ENCODE data around the gene WHRN.

Gene WHRN

DNA sequence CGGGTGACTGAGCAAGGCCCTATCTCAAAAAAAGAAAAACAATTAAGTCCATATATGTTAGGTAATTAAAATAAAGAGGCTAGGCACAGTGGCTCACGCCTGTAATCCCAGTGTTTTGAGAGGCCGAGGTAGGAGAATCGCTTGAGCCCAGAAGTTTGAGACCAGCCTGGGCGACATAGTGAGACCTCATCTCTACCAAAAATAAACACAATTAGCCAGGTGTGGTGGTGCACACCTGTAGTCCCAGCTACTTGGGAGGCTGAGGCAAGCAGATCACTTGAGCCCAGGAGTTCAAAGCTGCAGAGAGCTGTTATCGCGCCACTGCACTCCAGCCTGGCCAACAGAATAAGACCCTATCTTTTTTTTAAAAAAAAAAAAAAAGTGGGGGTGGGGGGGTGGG is 12.3 kb downstream of the WHRN start:
- no peak for DNase-seq (ENCODE audit: low spot score)

- no peak for DNase-seq (ENCODE audit: low spot score)
These were observed 13.8 kb downstream of the WHRN start for GRCh38 chr9:114491430-114492003.

DNA sequence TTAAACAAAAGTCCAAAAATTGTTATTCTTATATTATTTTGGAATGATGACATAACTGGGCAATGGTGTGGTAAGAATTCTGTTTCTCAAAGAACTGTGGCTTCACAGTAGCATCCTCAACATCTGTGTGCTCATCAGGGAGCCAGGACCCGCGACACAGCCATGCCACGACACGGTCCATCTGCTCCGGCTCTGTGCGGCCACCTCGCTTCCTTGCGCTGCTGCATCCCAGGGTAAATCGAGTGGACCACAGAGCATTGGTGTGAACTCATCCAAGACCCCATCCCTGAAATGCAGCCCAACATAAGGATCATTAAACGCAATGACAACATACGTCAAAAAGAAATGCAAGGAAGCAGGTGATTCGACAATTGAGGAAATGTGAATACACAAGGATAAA is 15.3 kb downstream of the WHRN start:
- no peak for DNase-seq (ENCODE audit: low spot score)

- no peak for DNase-seq (ENCODE audit: low spot score)
These were observed 16.7 kb downstream of the WHRN start for GRCh38 chr9:114488398-114489129.

- DNase-seq (ENCODE audit: low spot score) = peak; percentile 87
These were observed 17.5 kb downstream of the WHRN start for GRCh38 chr9:114487607-114488300.

DNA sequence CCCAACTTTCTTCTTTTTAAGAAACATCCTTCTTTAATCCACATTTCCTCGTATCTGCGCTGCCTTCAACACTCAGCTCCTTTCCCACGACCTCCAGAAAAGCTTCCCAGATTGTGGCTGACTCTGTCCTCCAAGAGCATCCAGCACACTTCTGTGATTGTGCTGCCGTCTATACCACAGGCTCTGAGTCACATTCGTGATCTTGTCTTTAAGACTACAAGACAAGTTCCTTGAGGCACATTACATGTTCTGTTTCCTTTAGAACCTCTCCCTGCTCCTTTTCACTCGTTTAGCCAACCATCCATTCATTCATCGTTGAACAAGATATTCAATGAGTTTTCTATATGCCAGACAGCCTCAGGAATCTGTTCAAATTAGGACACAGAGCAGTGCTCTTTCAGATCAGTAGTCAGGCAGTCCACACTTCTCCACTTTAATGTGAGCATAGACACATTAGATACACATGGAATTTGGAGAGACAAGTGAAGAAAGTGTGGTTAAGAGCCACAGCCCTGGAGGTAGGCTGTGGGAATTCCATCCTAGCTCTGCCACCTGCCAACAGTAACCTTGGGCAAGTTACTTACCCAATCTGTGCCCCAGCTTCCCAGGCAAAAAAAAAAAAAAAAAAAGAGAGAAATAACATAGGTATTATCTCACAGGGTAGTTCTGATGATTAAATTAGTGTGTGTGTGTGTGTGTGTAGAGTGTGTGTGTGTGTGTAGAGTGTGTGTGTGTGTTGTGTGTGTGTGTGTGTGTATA is 18.9 kb downstream of the WHRN start:
- no peak for DNase-seq (ENCODE audit: low spot score)

DNA sequence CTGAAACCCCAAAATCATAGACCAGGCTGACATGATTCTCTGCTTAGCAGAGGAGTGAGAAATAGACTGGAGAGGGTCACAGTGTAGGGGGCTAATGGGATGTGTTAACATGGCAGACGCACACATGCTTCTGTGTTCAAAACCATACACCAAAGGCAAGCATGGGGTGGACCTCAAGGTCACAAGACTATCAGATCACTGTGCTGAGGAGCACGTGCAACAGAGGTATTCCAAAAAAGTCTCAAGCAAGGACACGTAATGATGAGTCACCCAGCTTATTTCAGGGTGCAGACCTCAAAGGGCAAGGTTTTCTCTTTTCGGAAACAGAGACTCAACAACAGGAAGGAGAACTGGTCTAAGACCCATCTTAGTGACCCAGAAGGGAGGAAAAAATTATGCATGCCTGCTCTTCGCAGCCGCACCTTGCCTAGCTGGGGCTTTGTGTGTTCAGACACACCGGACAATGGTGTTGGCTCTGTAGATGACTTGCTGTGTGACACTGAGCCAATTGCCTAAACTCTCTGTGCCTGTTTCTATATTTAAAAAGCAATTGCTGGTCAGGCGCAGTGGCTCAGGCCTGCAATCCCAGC is 20.3 kb downstream of the WHRN start:
- DNase-seq (ENCODE audit: low spot score) = peak; percentile 60

DNA sequence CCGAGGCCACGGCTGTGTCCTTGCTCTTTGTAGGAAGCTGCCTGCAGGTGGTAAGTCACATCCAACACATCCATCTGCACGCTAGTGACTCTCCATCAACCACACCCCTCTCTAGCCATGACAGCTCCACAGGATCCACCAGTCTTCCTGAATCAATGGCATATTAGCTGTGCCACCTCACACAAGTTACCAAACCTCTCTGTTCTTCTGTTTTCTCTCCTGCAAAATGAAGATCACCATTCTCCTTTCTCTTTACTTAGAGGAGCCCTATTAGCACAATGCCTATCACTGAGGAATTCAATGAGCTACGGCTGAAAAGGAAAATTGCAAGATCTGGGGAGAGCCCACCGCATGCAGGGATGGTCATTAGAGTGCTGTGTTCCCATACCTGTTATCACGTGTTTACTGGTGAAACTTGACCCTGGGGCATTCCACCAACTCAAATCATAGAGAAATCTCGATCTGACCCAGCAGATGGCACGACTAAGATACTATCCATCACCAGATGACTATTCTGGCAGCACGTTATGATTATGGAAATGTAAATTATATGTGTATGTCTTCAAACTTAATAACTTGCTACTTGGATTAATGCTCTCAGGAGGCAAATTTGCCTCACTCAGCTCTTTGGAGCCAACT is 20.9 kb downstream of the WHRN start:
- DNase-seq (ENCODE audit: low spot score) = no peak

GRCh38 chr9:114483499-114483898 is 21.8 kb downstream of the WHRN start:
- no peak for DNase-seq (ENCODE audit: low spot score)

- no peak for DNase-seq (ENCODE audit: low spot score)
These were observed 22.7 kb downstream of the WHRN start for GRCh38 chr9:114482593-114482992.

- no peak for DNase-seq (ENCODE audit: low spot score)
These were observed 23.5 kb downstream of the WHRN start for GRCh38 chr9:114481789-114482188.

- DNase-seq (ENCODE audit: low spot score) = no peak
These were observed 24.4 kb downstream of the WHRN start for GRCh38 chr9:114480746-114481435.

DNA sequence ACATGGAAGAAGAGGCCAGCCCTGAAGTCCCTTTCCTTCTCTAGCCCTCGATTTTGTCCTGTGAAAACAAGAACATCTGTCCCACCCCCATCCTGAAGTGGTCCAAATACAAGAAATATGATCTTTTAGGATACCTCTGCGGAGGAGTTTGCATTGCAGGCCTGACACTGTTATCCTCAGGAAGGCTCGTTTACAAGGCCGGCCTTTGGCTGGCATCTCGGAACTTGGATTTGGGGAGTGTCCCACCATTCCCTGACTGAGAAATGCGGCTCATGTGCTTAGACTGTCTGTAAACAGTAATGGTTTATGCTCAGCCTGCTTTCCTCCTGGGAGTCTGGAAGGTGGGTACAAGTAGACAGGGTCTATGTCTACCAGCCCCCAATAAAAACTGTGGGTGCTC is 26.4 kb downstream of the WHRN start:
- DNase-seq (ENCODE audit: low spot score) = no peak

DNA sequence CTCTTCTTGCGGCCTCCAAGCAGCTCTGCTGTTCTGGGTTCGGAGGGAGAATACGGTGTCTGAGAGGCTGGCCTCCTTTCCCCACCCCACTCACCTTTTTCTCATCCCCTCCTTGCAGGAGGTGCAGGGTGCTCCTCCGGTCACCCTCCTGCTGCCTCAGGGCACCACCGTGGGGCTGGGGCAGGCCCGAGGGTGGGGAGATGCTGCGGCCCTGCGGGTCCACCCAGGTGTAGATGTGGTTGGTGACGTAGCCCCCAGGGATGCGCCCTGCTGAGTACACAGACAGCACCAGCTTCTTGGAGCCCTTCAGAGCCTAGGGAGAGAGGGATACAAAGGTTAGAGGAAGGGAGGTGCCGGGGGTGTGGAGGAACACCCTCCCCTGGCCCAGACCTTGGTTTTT is 26.8 kb downstream of the WHRN start:
- no peak for DNase-seq (ENCODE audit: low spot score)

GRCh38 chr9:114477642-114478041 is 27.6 kb downstream of the WHRN start:
- DNase-seq (ENCODE audit: low spot score) = no peak

GRCh38 chr9:114476891-114477469 is 28.3 kb downstream of the WHRN start:
- no peak for DNase-seq (ENCODE audit: low spot score)

- no peak for DNase-seq (ENCODE audit: low spot score)
These were observed 29.7 kb downstream of the WHRN start for GRCh38 chr9:114475412-114476135.

GRCh38 chr9:114474425-114474824 is 30.8 kb downstream of the WHRN start:
- DNase-seq (ENCODE audit: low spot score) = no peak

DNA sequence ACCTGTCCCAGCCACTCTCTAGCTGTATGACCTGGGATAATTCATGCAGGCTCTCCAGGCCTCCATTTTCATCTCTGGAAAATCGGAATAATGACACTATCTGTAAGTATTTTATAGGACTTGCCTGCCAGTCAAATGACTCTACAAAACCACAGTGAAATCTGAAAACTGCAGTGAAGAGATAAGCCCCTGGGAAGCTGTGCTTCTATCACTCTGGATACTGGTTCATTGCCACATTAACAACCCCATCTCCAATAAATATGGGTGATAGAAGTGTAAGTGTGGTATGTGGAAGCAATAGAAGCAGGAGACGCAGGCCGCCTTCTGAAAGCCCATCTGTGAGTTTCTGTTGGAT is 31.8 kb downstream of the WHRN start:
- DNase-seq (ENCODE audit: low spot score) = no peak

DNA sequence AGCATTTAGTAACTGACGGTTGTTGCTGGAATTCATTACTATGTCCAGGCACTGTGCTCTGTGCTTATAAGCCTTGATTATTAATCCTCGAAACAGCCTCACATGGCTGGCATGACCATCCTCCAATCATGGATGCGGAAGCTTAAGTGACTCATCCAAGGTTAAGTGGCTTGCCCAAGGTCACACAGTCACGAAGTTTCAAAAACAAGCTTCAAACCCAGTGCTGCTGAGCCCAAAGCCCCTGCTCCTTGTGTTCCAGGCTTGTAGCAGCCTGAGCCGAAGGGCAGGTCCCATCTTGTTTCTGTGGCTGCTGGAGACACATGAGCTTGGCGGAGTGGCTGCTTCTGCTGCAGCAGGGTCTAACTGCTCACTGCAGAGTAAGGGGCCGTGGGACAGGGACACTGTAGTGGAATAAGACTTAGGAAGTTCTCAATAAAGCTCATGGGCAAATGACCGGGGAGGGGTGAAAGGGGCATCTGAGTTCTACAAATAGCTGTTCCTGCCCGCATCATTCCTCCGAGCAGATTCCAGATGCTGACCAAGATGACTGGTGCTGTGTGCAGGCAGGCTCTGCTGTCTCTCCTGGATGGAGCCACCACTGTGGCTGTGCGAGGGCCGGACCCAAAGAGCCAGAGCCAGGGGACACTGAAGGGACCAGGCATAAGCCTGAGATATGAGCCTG is 32.4 kb downstream of the WHRN start:
- no peak for DNase-seq (ENCODE audit: low spot score)
